Aorta (tissue), 5 donors: ENCODE data around the gene ZNF280D. TPM values are rescaled to one million over a fixed set of nuclear protein-coding genes. Genes with fewer than 3 reads are reported as not detected.

ENCODE experiments used
- ATAC-seq: fragments of 200-7000 bp; cut with Tn5 transposase; one replicate; pipeline ENCODE4 v1.9.1; 2022; ENCODE audit warnings: moderate library complexity; ENCODE audit not compliant: low FRiP score
- DNase-seq, 2 donors: peaks; one replicate each; pipeline ENCODE4 v3.0.0-alpha.2; 2020
- H3K27ac ChIP-seq, 2 donors: one replicate each; pipeline ENCODE4 v1.5.1; 2013; ENCODE audit warnings: low read length in 2 of 2, mild to moderate bottlenecking in 2 of 2, moderate library complexity in 2 of 2, control low read depth in 1 of 2, inconsistent platforms in 1 of 2, low read depth in 1 of 2
- H3K27me3 ChIP-seq, 2 donors: one replicate each; pipeline ENCODE4 v1.6.1; 2013; ENCODE audit warnings: control low read depth in 1 of 2, low read length in 1 of 2, mild to moderate bottlenecking in 1 of 2, moderate library complexity in 1 of 2; ENCODE audit not compliant: insufficient read depth in 2 of 2, control insufficient read depth in 1 of 2
- H3K36me3 ChIP-seq, 2 donors: one replicate each; pipeline ENCODE4 v1.6.1; 2013; ENCODE audit warnings: control low read depth in 1 of 2, low read length in 1 of 2, mild to moderate bottlenecking in 1 of 2; ENCODE audit not compliant: insufficient read depth in 2 of 2, control insufficient read depth in 1 of 2
- H3K4me1 ChIP-seq, 2 donors: one replicate each; pipeline ENCODE4 v1.6.1; 2013; ENCODE audit warnings: low read length in 2 of 2, control low read depth in 1 of 2, mild to moderate bottlenecking in 1 of 2, moderate library complexity in 1 of 2; ENCODE audit not compliant: insufficient read depth in 2 of 2, control insufficient read depth in 1 of 2
- H3K4me3 ChIP-seq, 2 donors: one replicate each; pipeline ENCODE4 v1.5.1; 2013; ENCODE audit warnings: low read length in 2 of 2, control low read depth in 1 of 2, mild to moderate bottlenecking in 1 of 2
- H3K9me3 ChIP-seq: one replicate; pipeline ENCODE4 v1.6.1; 2013; ENCODE audit warnings: mild to moderate bottlenecking, low read length; ENCODE audit not compliant: control insufficient read depth
- WGBS, 2 donors: extraction: QIAGEN DNeasy Blood & Tissue Kit; methylation state at CpG; one replicate each; pipeline ENCODE4 v1.1.7; 2013; 5-methylcytosine and 5-hydroxymethylcytosine counted together
- intact Hi-C, 2 donors: fragments of 100-400 bp; cut with DNase I; formaldehyde crosslinking; loops; one replicate each; pipeline versions ENCODE4 v1.14.2 to v1.15.0; 2022
- polyA plus RNA-seq, 2 donors: library from polyadenylated mRNA; stranded (reverse); fragments of 200-250 nt; gene quantifications; one replicate each; pipeline ENCODE4 v1.2.3, GENCODE V29; 2013
- total RNA-seq, 2 donors: library from RNA; stranded (reverse); fragmentation: NEBNext Ultra II Directional; extraction: Animal tissue kit (Norgen Biotek cat#: 25700); gene quantifications; one replicate each; pipeline ENCODE4 v1.2.1, GENCODE V29; 2021
- donor health status: healthy with polysubstance abuse.
- donor health status: Bipolar disorder and iron deficiency.
- donor health status: DM: no; HTN: no; CAD: no.
- donor health status: DM: no; HTN: no; CAD: no.
- donor health status: DM: yes; HTN: yes; CAD: no.

Gene ZNF280D
- total and polyA plus RNA-seq, 4 donors, result 15.0 to 90.8 (median 45.0) TPM

- H3K27me3 ChIP-seq, result no peaks in the 10 kb centered on the region
- H3K4me1 ChIP-seq, result no peaks in the 10 kb centered on the region
- no peak for DNase-seq
- H3K27ac ChIP-seq, result no peak overlapping the region
- H3K4me3 ChIP-seq, result no peak overlapping the region
- intact Hi-C loops, result no loop called here
- no peaks in the 10 kb centered on the region for H3K36me3 ChIP-seq
- ATAC-seq, result no peak
- 17 to 32% methylated on average over 2 of the region's 2 CpGs for WGBS, 2 donors
- no peaks in the 10 kb centered on the region for H3K9me3 ChIP-seq
Measured at GRCh38 chr15:56619887-56620286, 113.4 kb downstream of the ZNF280D start.

DNA sequence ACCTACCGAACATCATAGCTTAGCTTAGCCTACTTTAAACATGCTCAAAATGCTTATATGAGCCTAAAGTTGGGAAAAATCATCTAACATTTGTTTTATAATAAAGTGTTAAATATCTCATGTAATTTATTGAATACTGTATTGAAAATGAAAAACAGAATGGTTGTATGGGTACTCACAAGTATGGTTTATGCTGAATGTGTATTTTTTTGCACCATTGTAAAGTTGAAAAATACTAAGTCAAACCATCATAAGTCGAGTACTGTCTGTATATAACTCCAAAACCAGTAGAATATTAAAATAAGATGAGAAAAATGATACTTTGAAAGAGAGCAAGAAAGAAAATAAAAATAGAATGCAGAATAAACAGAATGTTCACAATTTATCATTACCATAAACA is 115.7 kb downstream of the ZNF280D start:
- Histone ChIP-seq H3K4me1 (no peaks in the 10 kb centered on the region), H3K36me3 (no peaks in the 10 kb centered on the region), H3K4me3 (no peak overlapping the region), H3K27me3 (no peaks in the 10 kb centered on the region), H3K27ac (no peak overlapping the region), H3K9me3 (no peaks in the 10 kb centered on the region)
- DNase-seq, result no peak
- intact Hi-C loops, result no loop called here
- 93 to 94% methylated on average over 2 of the region's 2 CpGs for WGBS, 2 donors
- ATAC-seq, result no peak

DNA sequence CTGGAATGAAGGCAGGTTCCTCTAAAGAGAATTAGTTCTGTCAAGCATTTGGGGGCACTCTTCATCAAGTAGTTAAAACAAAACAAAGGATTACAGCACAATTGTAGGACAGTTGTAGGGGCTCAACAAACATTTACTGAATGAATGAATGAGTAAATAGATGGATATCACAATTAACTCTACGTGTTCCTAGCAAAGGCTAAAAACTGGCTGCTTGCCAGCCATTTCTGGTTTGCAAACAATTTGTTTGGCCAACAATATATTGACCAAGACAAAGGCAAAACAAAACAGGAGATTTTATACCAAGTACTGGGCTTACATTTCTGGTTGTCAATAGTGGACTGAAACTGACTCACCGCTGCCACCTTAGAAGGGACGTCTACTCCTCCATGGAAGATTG is 116.8 kb downstream of the ZNF280D start:
- Histone ChIP-seq H3K27me3 (no peaks in the 10 kb centered on the region), H3K36me3 (no peaks in the 10 kb centered on the region), H3K4me3 (no peak overlapping the region), H3K27ac (no peak overlapping the region), H3K4me1 (no peaks in the 10 kb centered on the region), H3K9me3 (no peaks in the 10 kb centered on the region)
- WGBS, 2 donors, result 80 to 84% methylated on average over 3 of the region's 3 CpGs
- no peak for ATAC-seq
- DNase-seq, result no peak
- intact Hi-C loops, result no loop called here

DNA sequence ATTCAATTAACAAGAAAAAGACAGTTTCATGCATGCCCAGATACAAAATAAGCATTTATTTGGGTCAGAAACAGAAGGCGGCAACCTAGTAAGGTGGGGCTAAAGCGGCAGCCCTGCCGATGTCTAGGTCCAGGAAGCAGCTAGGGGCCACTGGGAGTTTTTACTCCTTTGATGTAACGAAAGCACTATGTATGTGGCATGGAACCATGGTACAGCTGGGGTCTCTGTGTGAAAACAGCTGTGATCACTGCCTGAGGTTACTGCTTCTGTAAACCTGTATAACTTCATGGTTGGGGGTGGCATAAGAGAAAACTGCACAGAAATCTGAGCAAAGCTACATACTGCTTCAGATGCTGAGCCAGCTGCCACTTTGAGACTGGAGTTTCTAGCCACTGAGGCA is 119.5 kb downstream of the ZNF280D start:
- Histone ChIP-seq H3K4me3 (no peak overlapping the region), H3K36me3 (peaks cover 0 to 1% of the 10 kb centered on the region in 2 donors), H3K27me3 (no peaks in the 10 kb centered on the region), H3K27ac (no peak overlapping the region), H3K9me3 (no peaks in the 10 kb centered on the region), H3K4me1 (no peaks in the 10 kb centered on the region)
- WGBS, 2 donors, result 77 to 81% methylated on average over 4 of the region's 4 CpGs
- intact Hi-C loops, result no loop called here
- DNase-seq (no peak), ATAC-seq (no peak)

GRCh38 chr15:56608993-56609392 is 124.3 kb downstream of the ZNF280D start:
- H3K27ac ChIP-seq, result no peak overlapping the region
- intact Hi-C loops, result no loop called here
- H3K9me3 ChIP-seq, result peaks cover 1% of the 10 kb centered on the region
- peaks cover 0 to 1% of the 10 kb centered on the region in 2 donors for H3K36me3 ChIP-seq
- H3K27me3 ChIP-seq, result no peaks in the 10 kb centered on the region
- no peaks in the 10 kb centered on the region for H3K4me1 ChIP-seq
- H3K4me3 ChIP-seq, result no peak overlapping the region
- WGBS, 2 donors, result 35 to 85% methylated on average over 1 of the region's 1 CpG
- no peak for ATAC-seq
- DNase-seq, result no peak

DNA sequence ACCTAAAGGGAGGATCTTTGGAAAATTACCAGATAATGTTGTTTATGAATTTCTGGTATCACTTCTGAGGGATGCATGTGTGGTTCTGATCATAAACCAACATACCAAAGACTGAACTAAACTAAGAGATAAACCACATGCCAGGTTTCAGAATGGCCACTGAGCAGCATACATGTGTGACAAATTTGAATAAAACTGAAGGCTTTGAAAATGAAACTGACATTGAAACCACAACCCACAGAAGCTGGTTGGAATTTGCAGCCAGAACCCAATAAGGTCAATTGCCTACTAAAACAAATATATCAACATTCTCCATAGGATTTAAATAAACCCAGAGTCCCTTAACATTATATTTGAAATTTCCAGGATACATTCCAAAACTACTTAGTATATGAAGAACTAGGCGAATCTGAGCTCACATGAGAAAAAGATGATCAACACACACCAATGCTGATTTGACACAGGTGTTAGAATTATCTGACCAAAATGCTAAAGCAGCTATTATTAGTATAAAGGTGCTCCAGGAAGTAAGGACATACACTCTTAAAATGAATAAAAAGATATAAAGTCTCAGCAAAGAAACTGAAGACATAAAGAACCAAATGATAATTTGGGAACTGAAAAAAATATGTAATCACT is 125.0 kb downstream of the ZNF280D start:
- 80 to 82% methylated on average over 1 of the region's 1 CpG for WGBS, 2 donors
- intact Hi-C loops, result no loop called here

DNA sequence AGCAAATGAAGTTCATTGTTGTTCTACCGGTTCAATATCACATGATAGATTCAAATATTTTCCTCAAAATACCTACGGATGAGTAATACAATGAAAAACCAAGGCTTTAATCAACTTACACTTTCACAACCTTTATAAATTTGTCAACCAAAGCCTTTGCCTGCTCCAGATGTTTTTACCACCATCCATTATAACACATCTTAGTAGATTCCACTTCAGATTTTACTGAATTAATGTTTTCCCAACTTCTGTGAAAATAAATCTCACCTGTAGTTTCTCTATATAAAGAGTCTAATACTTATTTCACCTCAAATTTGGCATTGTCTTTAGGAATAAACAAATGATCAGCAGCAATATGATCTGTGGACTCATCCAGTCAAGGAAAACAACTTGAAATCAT is 131.1 kb downstream of the ZNF280D start:
- H3K4me3 ChIP-seq, result no peak overlapping the region
- ATAC-seq (no peak), DNase-seq (no peak)
- 66 to 92% methylated on average over 2 of the region's 2 CpGs for WGBS, 2 donors
- peaks cover 1% of the 10 kb centered on the region for H3K9me3 ChIP-seq
- no peaks in the 10 kb centered on the region for H3K27me3 ChIP-seq
- no peaks in the 10 kb centered on the region for H3K36me3 ChIP-seq
- intact Hi-C loops, result no loop called here
- no peaks in the 10 kb centered on the region for H3K4me1 ChIP-seq
- H3K27ac ChIP-seq, result no peak overlapping the region

More for the DNA sequence above, 125.0 kb downstream of the ZNF280D start:
- DNase-seq, result no peak
- no peaks in the 10 kb centered on the region for H3K4me1 ChIP-seq
- H3K4me3 ChIP-seq, result no peak overlapping the region
- H3K36me3 ChIP-seq, result peaks cover 0 to 1% of the 10 kb centered on the region in 2 donors
- H3K27ac ChIP-seq, result no peak overlapping the region
- no peaks in the 10 kb centered on the region for H3K27me3 ChIP-seq
- H3K9me3 ChIP-seq, result peaks cover 1% of the 10 kb centered on the region
- ATAC-seq, result no peak

DNA sequence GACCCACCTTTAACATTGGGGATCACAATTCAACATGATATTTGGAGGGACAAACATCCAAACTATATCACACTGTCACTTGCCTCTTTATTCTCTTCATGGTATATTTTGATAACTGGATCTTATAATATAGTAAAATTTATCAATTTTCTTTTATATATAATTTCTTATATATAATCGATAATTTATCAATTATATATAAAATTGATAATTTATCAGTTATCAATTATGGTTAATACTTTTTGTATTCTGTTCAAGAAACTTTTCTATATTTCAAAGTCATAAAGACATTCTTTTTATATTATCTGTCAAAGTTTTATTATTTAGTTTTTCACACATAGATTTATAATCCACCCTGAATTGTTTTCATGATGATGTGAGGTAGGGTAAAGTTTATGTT is 132.9 kb downstream of the ZNF280D start:
- WGBS, 2 donors, result 94 to 100% methylated on average over 1 of the region's 1 CpG
- intact Hi-C loops, result no loop called here
- Histone ChIP-seq H3K4me1 (no peaks in the 10 kb centered on the region), H3K4me3 (no peak overlapping the region), H3K9me3 (peaks cover under 1% of the 10 kb centered on the region), H3K27ac (no peak overlapping the region), H3K27me3 (no peaks in the 10 kb centered on the region), H3K36me3 (no peaks in the 10 kb centered on the region)
- DNase-seq (no peak), ATAC-seq (no peak)

GRCh38 chr15:56598991-56599390 is 134.3 kb downstream of the ZNF280D start:
- no peaks in the 10 kb centered on the region for H3K9me3 ChIP-seq
- ATAC-seq (no peak), DNase-seq (no peak)
- intact Hi-C loops, result no loop called here
- no peaks in the 10 kb centered on the region for H3K36me3 ChIP-seq
- H3K4me3 ChIP-seq, result no peak overlapping the region
- H3K27me3 ChIP-seq, result no peaks in the 10 kb centered on the region
- H3K4me1 ChIP-seq, result no peaks in the 10 kb centered on the region
- WGBS, 2 donors, result 83 to 87% methylated on average over 5 of the region's 5 CpGs
- no peak overlapping the region for H3K27ac ChIP-seq
